Neural progenitor cell (in vitro differentiated cells): Measurements from ENCODE around the gene PIH1D2. TPM values are rescaled to one million over a fixed set of nuclear protein-coding genes. Genes with fewer than 3 reads are reported as not detected.

ENCODE experiments used
- DNase-seq: peaks from one replicate; pipeline ENCODE4 v3.0.0-alpha.2; 2016; ENCODE audit warnings: low spot score
- H2AFZ ChIP-seq: fragments of 200-600 bp; sonication (generic); replicated peaks from 2 replicates; pipeline ENCODE4 v1.6.1; 2016; ENCODE audit warnings: antibody characterized with exemption
- H3F3A ChIP-seq: fragments of 200-600 bp; sonication (generic); 2 replicates; pipeline ENCODE4 v1.6.1; 2016; ENCODE audit warnings: antibody characterized with exemption, low read depth
- H3K27ac ChIP-seq: fragments of 200-600 bp; sonication (generic); 2 replicates; pipeline ENCODE4 v1.5.1; 2016; ENCODE audit warnings: mild to moderate bottlenecking
- H3K27me3 ChIP-seq: fragments of 200-600 bp; sonication (generic); 2 replicates; pipeline ENCODE4 v1.6.1; 2016; ENCODE audit warnings: mild to moderate bottlenecking, moderate library complexity
- H3K36me3 ChIP-seq: fragments of 200-600 bp; sonication (generic); 2 replicates; pipeline ENCODE4 v1.5.1; 2016
- H3K4me1 ChIP-seq: fragments of 200-600 bp; sonication (generic); 2 replicates; pipeline ENCODE4 v1.6.1; 2016; ENCODE audit warnings: mixed run types
- H3K4me2 ChIP-seq: fragments of 200-600 bp; sonication (generic); 2 replicates; pipeline ENCODE4 v1.6.1; 2016
- H3K4me3 ChIP-seq: fragments of 200-600 bp; sonication (generic); 2 replicates; pipeline ENCODE4 v1.5.1; 2016
- H3K79me2 ChIP-seq: fragments of 200-600 bp; sonication (generic); 2 replicates; pipeline ENCODE4 v1.6.1; 2016; ENCODE audit warnings: low read depth
- H3K9ac ChIP-seq: fragments of 200-600 bp; sonication (generic); 2 replicates; pipeline ENCODE4 v1.6.1; 2016
- H3K9me3 ChIP-seq: fragments of 200-600 bp; sonication (generic); 2 replicates; pipeline ENCODE4 v1.5.1; 2016; ENCODE audit warnings: low read depth
- H4K20me1 ChIP-seq: fragments of 200-600 bp; sonication (generic); 2 replicates; pipeline ENCODE4 v1.6.1; 2016; ENCODE audit warnings: low read depth
- H3K27ac Mint-ChIP-seq: 3 replicates; pipeline ENCODE4 v1.8.0; 2021; ENCODE audit warnings: mixed read lengths
- H3K27me3 Mint-ChIP-seq: 2 replicates; pipeline ENCODE4 v1.8.0; 2022; ENCODE audit warnings: low read depth, mild to moderate bottlenecking, inconsistent platforms, moderate library complexity, mixed read lengths; ENCODE audit not compliant: insufficient read depth
- H3K36me3 Mint-ChIP-seq: 3 replicates; pipeline ENCODE4 v1.8.0; 2021; ENCODE audit warnings: mixed read lengths
- H3K4me1 Mint-ChIP-seq: 3 replicates; pipeline ENCODE4 v1.8.0; 2021; ENCODE audit warnings: mixed read lengths
- H3K4me3 Mint-ChIP-seq: 3 replicates; pipeline ENCODE4 v1.8.0; 2021; ENCODE audit warnings: mild to moderate bottlenecking, moderate library complexity, mixed read lengths
- H3K9me3 Mint-ChIP-seq: 3 replicates; pipeline ENCODE4 v1.8.0; 2020; ENCODE audit warnings: mixed read lengths
- CTCF ChIP-seq: fragments of 200-600 bp; sonication (generic); IDR thresholded peaks from 2 replicates; pipeline ENCODE4 v1.5.1; 2017; ENCODE audit warnings: antibody characterized with exemption, mild to moderate bottlenecking
- EZH2 ChIP-seq: fragments of 200-600 bp; sonication (generic); IDR thresholded peaks from 2 replicates; pipeline ENCODE4 v1.6.1; 2017; ENCODE audit warnings: antibody characterized with exemption, mild to moderate bottlenecking, moderate library complexity
- EZH2phosphoT487 ChIP-seq: fragments of 200-600 bp; sonication (generic); IDR thresholded peaks from 2 replicates; pipeline ENCODE4 v1.6.1; 2017; ENCODE audit warnings: antibody characterized with exemption
- total RNA-seq: library from RNA; depleted of rRNA; stranded (reverse); fragments of >200 nt; gene quantifications from 2 replicates; pipeline ENCODE4 v1.2.3, GENCODE V29; 2015; ENCODE audit warnings: low replicate concordance

The PIH1D2 gene
- total RNA-seq = 1.6 and 3.5 TPM in 2 replicates

- Histone ChIP-seq H4K20me1 (no peaks in the 10 kb centered on the region), H3K4me2 (peak within 1 kb of the TSS; percentile 86), H3K36me3 (peaks cover 4% of the 10 kb centered on the region), H3K27ac (peak within 1 kb of the TSS; percentile 100), H3K27me3 (no peaks in the 10 kb centered on the region), H3K9ac (peak within 1 kb of the TSS; percentile 95), H3K4me1 (peaks cover 8% of the 10 kb centered on the region), H3K9me3 (no peaks in the 10 kb centered on the region), H2AFZ (peak within 1 kb of the TSS; percentile 99), H3K79me2 (peaks cover 24% of the 10 kb centered on the region), H3F3A (peaks cover 8% of the 10 kb centered on the region), H3K4me3 (peak within 1 kb of the TSS; percentile 93)
- DNase-seq = peak; percentile 89
- H3K27ac Mint-ChIP-seq = peak within 1 kb of the TSS; percentile 100
- peaks cover 21% of the 10 kb centered on the region for H3K4me1 Mint-ChIP-seq
- peaks cover 8% of the 10 kb centered on the region for H3K36me3 Mint-ChIP-seq
- H3K9me3 Mint-ChIP-seq = no peaks in the 10 kb centered on the region
- TF ChIP-seq CTCF (no peak), EZH2 (no peak), EZH2phosphoT487 (no peak)
- H3K4me3 Mint-ChIP-seq = peak within 1 kb of the TSS; percentile 98
- peaks cover 2% of the 10 kb centered on the region for H3K27me3 Mint-ChIP-seq
Measured at GRCh38 chr11:112073941-112074811, at the start of gene PIH1D2, which contains the start of gene NKAPD1. PIH1D2 (minus strand) TSS chr11:112074017; CDS start chr11:112073174, 843 bp downstream. NKAPD1 (plus strand) TSS chr11:112074299; CDS start chr11:112075575, 1,276 bp downstream.

- no peaks in the 10 kb centered on the region for H3K4me1 Mint-ChIP-seq
- DNase-seq = no peak
Measured at GRCh38 chr11:112123129-112123528, 49.3 kb upstream of the PIH1D2 start.

GRCh38 chr11:112121981-112122615 is 48.3 kb upstream of the PIH1D2 start:
- Histone ChIP-seq H3K9ac (no peak overlapping the region), H3F3A (no peaks in the 10 kb centered on the region), H3K4me3 (no peak overlapping the region), H4K20me1 (no peaks in the 10 kb centered on the region), H3K79me2 (no peaks in the 10 kb centered on the region), H3K36me3 (no peaks in the 10 kb centered on the region), H3K4me2 (no peak overlapping the region), H2AFZ (no peak overlapping the region), H3K27me3 (no peaks in the 10 kb centered on the region), H3K9me3 (no peaks in the 10 kb centered on the region), H3K4me1 (no peaks in the 10 kb centered on the region), H3K27ac (no peak overlapping the region)
- DNase-seq = no peak
- Mint-ChIP-seq H3K27ac (no peak overlapping the region), H3K9me3 (no peaks in the 10 kb centered on the region), H3K4me3 (no peak overlapping the region), H3K27me3 (no peaks in the 10 kb centered on the region), H3K4me1 (no peaks in the 10 kb centered on the region), H3K36me3 (no peaks in the 10 kb centered on the region)
- TF ChIP-seq EZH2 = no peak
- no peak for TF ChIP-seq CTCF
- no peak for TF ChIP-seq EZH2phosphoT487

More at GRCh38 chr11:112123129-112123528, 49.3 kb upstream of the PIH1D2 start:
- Histone ChIP-seq H2AFZ (no peak overlapping the region), H3K9me3 (no peaks in the 10 kb centered on the region), H3K27me3 (no peaks in the 10 kb centered on the region), H3K4me1 (no peaks in the 10 kb centered on the region), H3K4me3 (no peak overlapping the region), H3K9ac (no peak overlapping the region), H3K27ac (no peak overlapping the region), H3K79me2 (no peaks in the 10 kb centered on the region), H3F3A (no peaks in the 10 kb centered on the region), H3K4me2 (no peak overlapping the region), H4K20me1 (no peaks in the 10 kb centered on the region), H3K36me3 (no peaks in the 10 kb centered on the region)
- no peak for TF ChIP-seq CTCF
- TF ChIP-seq EZH2 = no peak
- TF ChIP-seq EZH2phosphoT487 = no peak
- no peaks in the 10 kb centered on the region for H3K9me3 Mint-ChIP-seq
- no peaks in the 10 kb centered on the region for H3K27me3 Mint-ChIP-seq
- no peak overlapping the region for H3K27ac Mint-ChIP-seq
- H3K36me3 Mint-ChIP-seq = no peaks in the 10 kb centered on the region
- no peak overlapping the region for H3K4me3 Mint-ChIP-seq
